Astrocyte (in vitro differentiated cells and primary cell): ENCODE results near the gene CTNNAL1. TPM values are rescaled to one million over a fixed set of nuclear protein-coding genes. Genes with fewer than 3 reads are reported as not detected.

Experiments used
- DNase-seq: peaks from one replicate; pipeline ENCODE4 v3.0.0-alpha.2; 2010; ENCODE audit warnings: low read depth
- FAIRE-seq: peaks from 2 replicates; lab custom pipeline; 2011; peaks lifted over from hg19 to GRCh38; lab: Jason Lieb, UNC
- H2AFZ ChIP-seq: 2 replicates; pipeline ENCODE4 v1.6.0; 2012; ENCODE audit warnings: low read depth, low read length, inconsistent platforms
- H3K27ac ChIP-seq: 2 replicates; pipeline ENCODE4 v1.5.1; 2011; ENCODE audit warnings: low read depth, low read length, inconsistent platforms
- H3K27me3 ChIP-seq: 2 replicates; pipeline ENCODE4 v1.6.0; 2011; ENCODE audit warnings: low read length, inconsistent platforms; ENCODE audit not compliant: insufficient read depth
- H3K36me3 ChIP-seq: 2 replicates; pipeline ENCODE4 v1.5.1; 2011; ENCODE audit warnings: low read length, inconsistent platforms; ENCODE audit not compliant: insufficient read depth
- H3K4me1 ChIP-seq: 2 replicates; pipeline ENCODE4 v1.5.1; 2011; ENCODE audit warnings: low read length, inconsistent platforms; ENCODE audit not compliant: insufficient read depth
- H3K4me2 ChIP-seq: 2 replicates; pipeline ENCODE4 v1.6.0; 2012; ENCODE audit warnings: low read length, inconsistent platforms
- H3K4me3 ChIP-seq: 2 replicates; pipeline ENCODE4 v1.5.1; 2011; ENCODE audit warnings: low read depth, mild to moderate bottlenecking, low read length, inconsistent platforms; ENCODE audit not compliant: insufficient read depth
- H3K79me2 ChIP-seq: 2 replicates; pipeline ENCODE4 v1.6.0; 2012; ENCODE audit warnings: mild to moderate bottlenecking, low read length, inconsistent platforms; ENCODE audit not compliant: insufficient read depth
- H3K9ac ChIP-seq: 2 replicates; pipeline ENCODE4 v1.6.0; 2012; ENCODE audit warnings: mild to moderate bottlenecking, low read length, inconsistent platforms
- H3K9me3 ChIP-seq: 2 replicates; pipeline ENCODE4 v1.5.1; 2012; ENCODE audit warnings: low read depth, mild to moderate bottlenecking, low read length, inconsistent platforms; ENCODE audit not compliant: insufficient read depth
- H4K20me1 ChIP-seq: 2 replicates; pipeline ENCODE4 v1.6.0; 2012; ENCODE audit warnings: low read length, inconsistent platforms; ENCODE audit not compliant: insufficient read depth
- H3K27ac Mint-ChIP-seq: one replicate; pipeline ENCODE4 v1.8.0; 2021; ENCODE audit warnings: mild to moderate bottlenecking, mixed read lengths; ENCODE audit not compliant: unreplicated experiment
- H3K27me3 Mint-ChIP-seq: one replicate; pipeline ENCODE4 v1.8.0; 2021; ENCODE audit warnings: low read depth, mixed read lengths; ENCODE audit not compliant: unreplicated experiment
- H3K36me3 Mint-ChIP-seq: one replicate; pipeline ENCODE4 v1.8.0; 2021; ENCODE audit warnings: low read depth, mixed read lengths; ENCODE audit not compliant: unreplicated experiment
- H3K4me1 Mint-ChIP-seq: one replicate; pipeline ENCODE4 v1.8.0; 2021; ENCODE audit warnings: low read depth, mixed read lengths; ENCODE audit not compliant: unreplicated experiment
- H3K4me3 Mint-ChIP-seq: one replicate; pipeline ENCODE4 v1.8.0; 2021; ENCODE audit warnings: mild to moderate bottlenecking, moderate library complexity, mixed read lengths; ENCODE audit not compliant: unreplicated experiment
- H3K9me3 Mint-ChIP-seq: one replicate; pipeline ENCODE4 v1.8.0; 2021; ENCODE audit warnings: mild to moderate bottlenecking, mixed read lengths; ENCODE audit not compliant: unreplicated experiment
- EZH2 ChIP-seq: IDR thresholded peaks from 2 replicates; pipeline ENCODE4 v1.6.1; 2012; ENCODE audit warnings: mild to moderate bottlenecking, low read length, inconsistent platforms; ENCODE audit not compliant: insufficient read depth
- total RNA-seq: library from RNA; stranded (reverse); gene quantifications from 2 replicates; pipeline ENCODE4 v1.2.1, GENCODE V29; 2021
- TF ChIP-seq, protein P1 (sequence below): IDR thresholded peaks from 2 replicates; pipeline ENCODE4 v1.5.1; 2011; ENCODE audit warnings: low read depth, mild to moderate bottlenecking, inconsistent platforms, low read length, moderate library complexity; ENCODE audit not compliant: insufficient read depth

The CTNNAL1 gene
- total RNA-seq, 1 donor from 2014 or later: 35.1 TPM

DNA sequence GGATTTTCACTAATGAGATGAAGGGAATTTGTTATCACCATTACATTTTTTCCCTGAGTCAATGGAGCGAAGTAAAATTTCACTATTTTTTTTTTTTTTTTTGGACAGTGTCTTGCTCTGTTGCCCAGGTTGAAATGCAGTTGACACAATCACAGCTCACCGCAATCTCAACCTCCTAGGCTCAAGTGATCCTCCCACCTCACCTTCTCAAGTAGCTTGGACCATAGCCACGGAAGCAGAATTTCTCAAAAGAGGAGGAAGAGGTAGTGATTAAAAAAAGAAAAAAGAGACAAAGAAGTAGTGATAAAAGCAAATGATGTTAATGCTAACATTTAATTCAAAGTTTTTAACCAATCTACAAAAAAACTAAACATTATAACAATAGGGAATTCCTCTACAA lies 109.1 kb downstream of the CTNNAL1 start:
- H3K27ac Mint-ChIP-seq: no peak overlapping the region
- H3K4me3 ChIP-seq: no peak overlapping the region
- H4K20me1 ChIP-seq: no peaks in the 10 kb centered on the region
- H3K27ac ChIP-seq: no peak overlapping the region
- H3K36me3 Mint-ChIP-seq: peaks cover 14% of the 10 kb centered on the region
- H3K9me3 ChIP-seq: no peaks in the 10 kb centered on the region
- H2AFZ ChIP-seq: no peak overlapping the region
- peaks cover 30% of the 10 kb centered on the region for H3K36me3 ChIP-seq
- no peak for TF ChIP-seq EZH2
- TF ChIP-seq, protein P1, sequence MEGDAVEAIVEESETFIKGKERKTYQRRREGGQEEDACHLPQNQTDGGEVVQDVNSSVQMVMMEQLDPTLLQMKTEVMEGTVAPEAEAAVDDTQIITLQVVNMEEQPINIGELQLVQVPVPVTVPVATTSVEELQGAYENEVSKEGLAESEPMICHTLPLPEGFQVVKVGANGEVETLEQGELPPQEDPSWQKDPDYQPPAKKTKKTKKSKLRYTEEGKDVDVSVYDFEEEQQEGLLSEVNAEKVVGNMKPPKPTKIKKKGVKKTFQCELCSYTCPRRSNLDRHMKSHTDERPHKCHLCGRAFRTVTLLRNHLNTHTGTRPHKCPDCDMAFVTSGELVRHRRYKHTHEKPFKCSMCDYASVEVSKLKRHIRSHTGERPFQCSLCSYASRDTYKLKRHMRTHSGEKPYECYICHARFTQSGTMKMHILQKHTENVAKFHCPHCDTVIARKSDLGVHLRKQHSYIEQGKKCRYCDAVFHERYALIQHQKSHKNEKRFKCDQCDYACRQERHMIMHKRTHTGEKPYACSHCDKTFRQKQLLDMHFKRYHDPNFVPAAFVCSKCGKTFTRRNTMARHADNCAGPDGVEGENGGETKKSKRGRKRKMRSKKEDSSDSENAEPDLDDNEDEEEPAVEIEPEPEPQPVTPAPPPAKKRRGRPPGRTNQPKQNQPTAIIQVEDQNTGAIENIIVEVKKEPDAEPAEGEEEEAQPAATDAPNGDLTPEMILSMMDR: no peak
- H3K4me2 ChIP-seq: no peak overlapping the region
- no peaks in the 10 kb centered on the region for H3K9me3 Mint-ChIP-seq
- no peak for DNase-seq
- H3K27me3 Mint-ChIP-seq: no peaks in the 10 kb centered on the region
- H3K4me1 Mint-ChIP-seq: no peaks in the 10 kb centered on the region
- H3K9ac ChIP-seq: no peak overlapping the region
- H3K4me1 ChIP-seq: no peaks in the 10 kb centered on the region
- H3K4me3 Mint-ChIP-seq: no peak overlapping the region
- no peak for FAIRE-seq
- no peaks in the 10 kb centered on the region for H3K79me2 ChIP-seq
- no peaks in the 10 kb centered on the region for H3K27me3 ChIP-seq

GRCh38 chr9:108903420-108904103 lies 109.7 kb downstream of the CTNNAL1 start:
- no peaks in the 10 kb centered on the region for H4K20me1 ChIP-seq

More at GRCh38 chr9:108903420-108904103, 109.7 kb downstream of the CTNNAL1 start:
- no peak for FAIRE-seq
- H3K4me1 Mint-ChIP-seq: no peaks in the 10 kb centered on the region
- peaks cover 13% of the 10 kb centered on the region for H3K36me3 Mint-ChIP-seq
- no peak for TF ChIP-seq EZH2
- TF ChIP-seq, protein P1: no peak
- no peak overlapping the region for H3K4me2 ChIP-seq
- no peak overlapping the region for H3K9ac ChIP-seq
- H3K4me1 ChIP-seq: no peaks in the 10 kb centered on the region
- H2AFZ ChIP-seq: no peak overlapping the region
- peak; percentile 28 for DNase-seq
- H3K9me3 ChIP-seq: no peaks in the 10 kb centered on the region
- no peaks in the 10 kb centered on the region for H3K9me3 Mint-ChIP-seq
- peaks cover 32% of the 10 kb centered on the region for H3K36me3 ChIP-seq
- H3K4me3 Mint-ChIP-seq: no peak overlapping the region
- no peaks in the 10 kb centered on the region for H3K27me3 Mint-ChIP-seq
- H3K27me3 ChIP-seq: no peaks in the 10 kb centered on the region
- H3K4me3 ChIP-seq: no peak overlapping the region
- H3K27ac Mint-ChIP-seq: no peak overlapping the region
- no peak overlapping the region for H3K27ac ChIP-seq
- H3K79me2 ChIP-seq: no peaks in the 10 kb centered on the region
